GM18508 (cell line): Measurements from ENCODE around the gene PAN3.

ENCODE experiments used
- ATAC-seq: cut with Tn5 transposase; IDR thresholded peaks from one replicate; pipeline ENCODE4 v1.9.1; 2021; ENCODE audit warnings: moderate number of reproducible peaks; ENCODE audit not compliant: insufficient read depth, unreplicated experiment

The PAN3 gene

DNA sequence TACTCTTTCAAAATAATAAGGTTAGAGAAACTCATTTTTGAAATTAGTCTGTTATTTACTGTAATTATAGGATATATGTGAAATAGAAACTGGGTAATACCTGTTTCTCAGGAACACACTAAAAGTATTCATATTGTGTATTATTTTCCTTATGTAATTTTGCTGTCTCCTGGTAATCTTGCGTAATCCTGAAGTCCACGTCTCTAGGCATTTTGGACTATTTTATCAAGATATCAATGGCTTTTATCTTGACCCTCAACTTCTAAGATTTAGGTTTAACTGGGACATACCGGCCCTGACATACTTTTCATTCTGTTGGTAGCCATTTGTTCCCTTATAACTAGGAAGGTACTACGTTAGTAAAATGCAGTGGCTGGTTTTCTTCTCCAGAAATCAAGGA lies 80.3 kb downstream of the PAN3 start:
- ATAC-seq = no peak

DNA sequence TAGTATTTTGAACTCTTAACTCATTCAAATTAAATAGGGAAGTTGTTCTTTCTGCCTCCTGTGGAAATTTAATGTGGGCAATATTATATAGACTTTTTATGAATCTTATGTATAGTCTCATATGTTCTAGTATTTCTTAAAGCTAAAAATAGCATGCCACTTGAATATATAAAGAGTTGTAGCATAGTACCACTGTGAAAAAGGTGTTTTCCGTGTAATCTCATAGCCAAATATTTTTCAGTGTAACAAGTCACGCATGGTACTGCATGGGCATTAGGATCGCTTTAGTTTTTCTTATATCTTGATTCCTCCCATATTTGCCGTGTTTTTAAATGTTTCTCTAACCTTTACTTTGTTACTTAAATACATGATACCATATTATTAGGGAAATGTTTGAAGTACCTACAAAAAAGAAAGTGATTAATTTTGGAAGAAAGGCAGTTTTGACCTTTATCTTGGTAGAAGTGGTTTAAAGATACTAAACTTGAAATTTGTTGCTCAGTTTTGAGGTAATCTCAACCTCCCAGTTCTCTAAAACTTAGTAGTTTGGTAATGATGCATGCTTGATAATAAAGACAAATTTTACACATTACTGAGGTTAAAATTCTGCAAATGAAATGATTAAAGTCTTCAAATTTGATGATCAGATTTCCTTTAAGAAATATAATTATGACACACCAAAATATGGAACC lies 81.2 kb downstream of the PAN3 start:
- ATAC-seq = no peak

DNA sequence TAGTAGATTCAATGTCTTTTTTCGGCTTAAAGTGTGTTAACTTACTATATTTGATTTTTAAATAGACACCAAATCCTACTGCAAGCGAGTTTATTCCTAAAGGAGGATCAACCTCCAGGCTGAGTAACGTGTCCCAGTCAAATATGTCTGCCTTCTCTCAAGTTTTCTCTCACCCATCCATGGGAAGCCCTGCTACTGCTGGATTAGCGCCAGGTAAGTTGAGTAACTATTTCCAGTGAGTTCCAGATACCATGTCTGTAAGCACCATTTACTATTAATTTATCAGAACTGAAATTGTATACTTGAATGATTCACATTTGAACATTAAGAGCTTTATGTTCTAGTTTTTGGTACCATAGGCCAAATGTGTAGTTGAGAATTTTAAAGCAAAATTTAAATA lies 81.8 kb downstream of the PAN3 start:
- ATAC-seq = no peak

DNA sequence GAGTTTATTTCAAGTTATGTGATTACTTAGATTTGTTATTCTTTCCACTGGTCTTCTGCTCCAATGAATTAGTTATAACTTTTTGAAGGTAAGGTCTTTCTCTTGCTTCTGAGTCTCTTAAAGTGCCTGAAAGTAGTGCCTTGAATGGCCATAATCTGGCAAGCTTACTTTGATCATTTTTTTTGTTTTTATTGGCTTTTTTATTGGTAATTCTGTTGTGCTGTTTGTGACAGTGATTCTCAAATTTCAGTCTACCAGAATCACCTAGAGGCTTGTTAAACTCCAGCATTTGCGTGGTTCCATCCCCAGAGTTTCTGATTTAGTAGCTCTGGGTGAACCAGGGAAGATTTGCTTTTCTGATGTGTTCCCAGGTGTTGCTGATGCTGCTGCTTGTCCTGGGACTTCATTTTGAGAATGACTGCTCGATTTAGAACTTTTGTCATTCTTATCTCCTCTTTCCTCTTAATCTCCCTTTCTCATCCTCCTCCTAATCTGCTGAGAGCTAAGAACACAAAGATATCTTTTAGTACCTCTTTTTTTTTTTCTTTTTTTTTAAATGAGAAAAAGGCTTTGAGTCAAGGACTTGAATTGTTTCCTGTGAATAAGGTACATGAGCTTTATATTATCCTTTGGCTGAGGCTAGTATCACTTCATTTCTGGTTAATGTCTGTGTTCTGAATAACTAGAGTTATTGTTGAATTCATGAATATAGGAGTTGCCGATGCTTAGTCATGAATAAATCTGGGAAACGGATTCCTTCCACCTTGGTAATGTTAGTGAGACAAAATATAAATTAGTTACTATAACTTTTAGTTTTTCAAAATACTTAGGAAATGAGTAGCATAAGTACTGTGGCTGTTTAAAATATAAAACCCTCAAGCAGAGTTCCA lies 91.4 kb downstream of the PAN3 start:
- no peak for ATAC-seq

DNA sequence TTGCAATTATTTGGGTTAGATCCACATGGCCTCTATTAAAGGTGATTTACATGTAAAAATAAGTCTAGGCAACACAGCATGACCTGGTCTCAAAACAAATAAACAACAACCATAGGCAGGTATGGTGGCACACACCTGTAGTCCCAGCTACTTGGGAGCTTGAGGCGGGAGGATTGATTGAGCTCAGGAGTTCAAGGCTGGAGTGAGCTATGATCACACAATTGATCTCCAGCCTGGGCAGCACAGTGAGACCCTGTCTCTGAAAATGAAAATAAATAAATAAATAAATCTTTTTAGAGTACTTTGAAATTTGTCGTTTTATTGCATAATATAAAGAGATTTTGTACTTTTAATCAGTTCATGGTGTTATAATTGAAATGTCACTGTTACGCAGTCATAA lies 93.3 kb downstream of the PAN3 start:
- ATAC-seq = no peak

DNA sequence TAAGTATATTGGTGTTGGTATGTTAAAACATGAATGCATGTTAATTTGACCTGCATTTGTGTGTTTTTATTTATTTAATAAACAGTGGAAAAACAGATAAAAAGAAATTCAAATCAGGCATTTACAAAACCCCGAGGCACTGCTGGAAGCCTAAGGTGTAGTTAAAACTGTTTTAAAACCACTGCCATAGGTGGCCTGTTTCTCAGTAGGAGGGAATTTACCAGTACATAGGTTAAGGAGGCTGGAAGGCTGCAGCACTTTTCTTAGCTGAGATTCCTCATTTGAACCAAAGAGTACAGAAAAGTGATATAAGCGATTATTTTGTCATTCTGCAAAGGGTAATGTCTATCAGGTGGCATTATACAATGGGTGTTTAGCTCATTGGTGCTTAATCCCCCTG lies 99.6 kb downstream of the PAN3 start:
- ATAC-seq = no peak

DNA sequence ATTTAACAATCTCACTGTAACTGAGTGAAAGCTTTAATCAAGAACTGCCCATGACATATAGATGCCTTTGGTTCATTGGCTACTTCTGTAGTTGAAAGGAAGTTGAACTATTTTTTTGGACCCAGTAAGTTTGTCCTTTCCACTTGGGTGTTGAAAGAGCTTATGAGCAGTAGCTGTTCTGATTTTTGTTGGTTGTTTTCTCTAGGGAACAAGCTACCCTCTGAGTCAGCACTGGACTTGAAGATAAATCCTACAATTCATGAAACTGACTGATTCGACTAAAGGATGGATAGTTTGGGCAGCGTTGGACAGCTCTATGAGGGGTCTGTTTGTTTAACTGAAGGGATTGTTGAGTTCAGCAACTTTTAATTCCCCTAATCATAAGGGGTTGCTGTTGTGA lies 101.0 kb downstream of the PAN3 start:
- ATAC-seq = no peak

DNA sequence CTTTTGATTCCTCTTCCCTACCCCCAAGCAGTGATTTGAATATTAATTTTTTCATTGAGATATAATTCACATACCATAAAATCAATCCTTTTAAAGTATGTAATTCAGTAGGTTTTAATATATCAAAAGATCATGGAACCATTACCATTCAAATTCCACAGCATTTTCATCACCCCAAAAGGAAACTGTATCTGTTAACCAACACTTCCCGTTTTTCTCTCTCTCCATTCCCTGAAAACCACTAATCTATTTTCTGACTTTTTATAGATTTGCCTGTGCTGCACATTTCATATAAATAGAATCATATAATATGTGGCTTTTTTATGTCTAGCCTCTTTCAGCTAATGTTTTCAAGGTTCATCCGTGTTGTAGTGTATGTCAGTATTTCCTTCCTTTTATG lies 107.1 kb downstream of the PAN3 start:
- ATAC-seq = no peak

DNA sequence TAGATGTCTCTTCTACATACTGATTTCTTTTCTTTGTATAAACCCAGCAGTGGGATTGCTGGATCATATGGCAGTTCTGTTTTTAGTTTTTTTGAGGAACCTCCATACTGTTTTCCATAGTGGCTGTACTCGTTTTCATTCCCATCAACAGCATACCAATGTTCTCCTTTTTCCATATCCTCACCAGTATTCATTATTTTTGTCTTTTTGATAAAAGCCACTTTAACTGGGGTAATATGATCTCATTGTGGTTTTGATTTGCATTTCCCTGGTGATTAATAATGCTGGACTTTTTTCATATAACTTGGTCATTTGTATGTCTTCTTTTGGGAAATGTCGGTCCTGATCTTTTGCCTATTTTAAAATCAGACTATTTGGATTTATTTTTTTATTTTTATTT lies 108.5 kb downstream of the PAN3 start:
- ATAC-seq = no peak

DNA sequence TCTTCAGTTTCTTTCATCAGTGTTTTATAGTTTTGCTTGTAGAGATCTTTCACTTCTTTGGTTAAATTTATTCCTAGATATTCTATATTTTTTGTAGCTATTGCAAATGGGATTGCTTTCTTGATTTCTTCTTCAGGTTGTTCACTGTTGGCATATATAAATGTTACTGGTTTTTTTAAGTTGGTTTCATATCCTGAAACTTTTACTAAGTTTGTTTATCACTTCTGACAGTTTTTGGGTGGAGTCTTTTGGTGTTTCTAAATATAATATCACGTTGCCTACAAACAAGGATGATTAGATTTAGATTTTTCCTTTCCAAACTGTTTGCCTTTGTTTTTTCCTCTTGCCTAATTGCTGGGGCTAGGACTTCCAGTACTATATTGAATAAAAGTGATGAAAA lies 109.7 kb downstream of the PAN3 start:
- ATAC-seq = no peak

DNA sequence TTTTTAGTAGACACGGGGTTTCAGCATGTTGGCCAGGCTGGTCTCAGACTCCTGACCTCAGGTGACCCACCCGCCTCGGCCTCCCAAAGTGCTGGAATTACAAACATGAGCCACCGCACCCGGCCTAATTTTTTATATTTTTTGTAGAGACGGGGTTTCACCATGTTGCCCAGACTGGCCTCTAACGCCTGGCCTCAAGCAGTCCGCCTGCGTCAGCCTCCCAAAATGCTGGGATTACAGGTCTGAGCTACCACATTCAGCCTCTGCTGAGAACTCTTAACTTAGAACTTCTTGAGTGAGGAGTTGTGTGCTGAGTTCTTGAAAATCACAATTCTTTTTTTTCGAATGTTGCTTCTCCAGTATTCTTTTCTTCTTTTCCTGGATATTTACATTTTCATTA lies 112.2 kb downstream of the PAN3 start:
- no peak for ATAC-seq

DNA sequence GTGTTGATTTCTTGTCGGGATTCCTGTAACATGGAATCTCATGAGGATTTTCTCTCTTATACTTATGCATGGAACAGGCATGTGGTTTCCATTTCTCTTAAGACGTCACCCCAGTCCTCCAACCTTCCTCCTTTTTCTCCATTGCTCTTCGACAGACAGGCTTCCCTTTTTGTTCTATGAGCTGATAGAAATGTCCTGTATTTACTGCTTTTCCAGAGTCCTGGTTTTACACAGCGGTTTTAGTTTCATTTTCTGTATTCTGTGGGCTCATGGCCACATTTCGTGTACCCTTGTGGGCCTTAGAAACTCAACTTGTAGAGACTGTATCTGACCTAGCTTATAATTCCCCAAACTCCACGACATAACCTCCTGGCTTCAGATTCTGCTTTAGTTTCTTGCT lies 113.1 kb downstream of the PAN3 start:
- no peak for ATAC-seq

DNA sequence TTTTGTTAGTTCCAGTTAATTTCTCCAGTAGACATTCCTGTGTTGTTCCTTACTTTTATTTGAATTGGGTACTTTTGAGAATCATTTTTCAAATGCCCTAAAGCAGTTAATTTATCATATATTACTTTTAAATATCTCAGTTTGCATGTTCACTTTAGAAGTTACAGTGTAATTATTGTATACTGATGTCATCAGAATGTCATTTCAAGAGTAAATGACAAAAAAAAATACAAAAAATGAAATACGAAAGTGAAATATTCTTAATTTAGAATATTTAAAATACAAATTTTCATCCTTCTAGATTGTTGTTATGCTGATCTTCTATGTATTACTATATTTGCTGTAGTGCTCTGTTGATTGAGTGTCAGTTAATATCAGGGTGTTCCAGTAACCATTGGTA lies 114.2 kb downstream of the PAN3 start:
- no peak for ATAC-seq

DNA sequence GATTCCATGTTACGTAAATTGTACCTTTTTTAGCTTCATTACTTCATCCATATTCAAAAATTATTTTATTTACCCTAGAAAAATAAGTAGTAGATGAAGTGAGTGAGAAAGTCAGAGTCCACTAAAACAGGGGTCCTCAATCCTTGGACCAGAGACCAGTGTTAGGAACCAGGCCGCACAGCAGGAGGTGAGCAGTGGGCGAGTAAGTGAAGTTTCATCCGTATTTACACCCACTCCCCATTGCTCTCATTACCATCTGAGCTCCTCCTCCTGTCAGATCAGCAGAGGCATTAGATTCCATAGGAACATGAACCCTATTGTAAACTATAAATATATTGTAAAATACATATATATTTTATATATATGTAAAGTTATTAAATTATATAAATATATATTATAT lies 119.0 kb downstream of the PAN3 start:
- no peak for ATAC-seq

DNA sequence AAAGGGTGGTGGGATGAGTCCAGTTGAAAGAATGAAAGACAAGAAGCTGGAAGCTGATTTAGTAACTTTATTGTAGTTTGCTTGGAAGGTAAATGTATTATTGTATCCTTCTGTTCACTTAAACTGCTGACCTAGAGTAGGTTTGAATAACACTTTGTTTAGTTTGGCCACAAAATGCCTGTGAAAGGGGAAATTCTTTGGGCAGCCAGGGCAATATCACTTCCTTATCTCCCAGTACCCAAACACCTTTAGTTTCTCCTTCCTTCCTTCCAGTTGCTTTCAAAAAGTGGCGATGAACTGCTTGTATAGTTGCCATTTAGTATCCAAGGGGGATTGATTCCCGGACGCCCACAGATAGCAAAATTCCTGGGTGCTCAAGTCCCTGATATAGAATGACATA lies 120.1 kb downstream of the PAN3 start:
- no peak for ATAC-seq

DNA sequence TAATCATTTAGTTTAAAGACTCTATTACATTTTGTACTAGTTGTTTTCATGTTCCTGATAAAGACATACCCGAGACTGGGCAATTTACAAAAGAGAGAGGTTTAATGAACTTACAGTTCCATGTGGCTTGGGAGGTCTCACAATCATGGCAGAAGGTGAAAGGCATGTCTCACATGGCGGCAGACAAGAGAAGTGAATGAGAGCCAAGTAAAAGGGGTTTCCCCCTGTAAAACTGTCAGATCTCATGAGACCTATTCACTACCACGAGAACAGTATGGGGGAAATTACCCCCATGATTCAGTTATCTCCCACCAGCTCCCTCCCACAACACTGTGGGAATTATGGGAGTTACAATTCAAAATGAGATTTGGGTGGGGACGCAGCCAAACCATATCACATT lies 129.2 kb downstream of the PAN3 start:
- ATAC-seq = no peak

DNA sequence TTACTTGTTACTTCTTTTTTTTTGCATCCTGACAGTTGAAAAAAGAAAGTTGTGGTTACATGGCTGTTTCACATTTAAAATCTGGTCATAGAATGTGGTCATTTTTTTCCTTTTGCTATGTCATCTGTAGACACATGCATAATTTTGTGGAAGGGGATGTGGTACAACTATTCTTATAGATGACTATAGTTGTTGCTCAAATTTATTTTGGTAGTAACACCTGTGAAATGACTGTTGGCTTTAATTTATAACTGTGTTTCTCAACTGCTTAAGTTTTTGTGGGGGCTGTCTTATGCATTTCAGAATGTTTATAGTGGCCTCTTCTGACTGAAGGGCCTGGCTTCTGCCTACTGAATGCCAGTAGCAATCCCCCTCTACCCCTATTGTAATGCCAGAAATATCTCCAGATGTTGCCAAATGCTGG lies 130.5 kb downstream of the PAN3 start:
- peak; percentile 96 for ATAC-seq

DNA sequence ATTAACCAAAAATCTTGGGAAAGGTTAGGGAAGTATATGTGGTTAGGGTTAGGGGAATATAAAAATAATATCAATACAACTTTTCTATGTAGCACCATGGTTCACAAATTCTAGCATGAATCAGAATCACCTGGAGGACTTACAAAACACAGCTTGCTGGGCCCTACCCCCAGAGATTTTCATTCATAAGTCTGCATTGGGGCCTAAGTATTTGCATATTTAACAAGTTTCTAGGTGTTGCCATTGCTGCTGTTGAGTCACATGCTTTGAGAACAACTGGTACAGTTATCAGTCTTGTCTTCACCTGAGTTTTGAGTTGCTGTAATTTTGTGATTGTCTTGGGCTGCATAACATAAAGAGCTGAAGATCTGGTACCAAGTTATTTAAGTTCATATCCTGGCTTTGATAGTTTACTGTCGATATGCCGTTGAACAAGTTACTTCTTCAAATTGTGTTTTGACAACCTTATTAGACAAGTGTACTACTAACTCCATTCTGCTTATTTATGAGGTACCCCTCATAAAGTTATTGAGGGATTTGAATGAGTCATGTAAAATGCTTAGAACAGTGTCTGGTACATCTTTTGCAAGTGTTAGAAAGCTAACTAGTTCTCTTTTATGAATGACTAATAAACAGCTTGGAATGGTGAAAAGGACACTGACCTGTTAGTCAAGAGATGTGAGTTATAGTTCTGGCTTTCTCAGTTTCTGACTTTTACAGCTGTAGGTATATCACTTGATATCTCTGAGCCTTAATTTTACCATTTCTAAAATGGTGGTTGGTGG lies 132.9 kb downstream of the PAN3 start:
- ATAC-seq = no peak

DNA sequence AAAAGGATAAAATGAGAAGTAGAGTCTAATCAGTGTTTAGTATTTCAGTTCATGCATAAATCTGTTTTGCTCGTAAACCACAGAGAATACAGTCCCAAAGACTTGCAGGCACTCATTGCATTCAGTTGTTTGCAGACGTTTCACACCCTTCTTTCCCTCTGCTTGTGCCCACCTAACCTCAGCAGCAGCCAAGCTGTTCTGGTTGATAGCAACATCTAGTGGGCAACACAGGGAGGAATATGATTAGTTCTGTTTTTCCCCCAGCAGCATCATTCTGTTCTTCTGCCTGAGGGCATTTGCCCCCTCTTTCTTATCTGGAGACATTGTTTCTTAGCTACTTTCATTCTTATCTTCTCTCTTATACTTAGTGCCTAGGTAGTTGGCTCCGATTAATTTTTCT lies 135.6 kb downstream of the PAN3 start:
- ATAC-seq = no peak

DNA sequence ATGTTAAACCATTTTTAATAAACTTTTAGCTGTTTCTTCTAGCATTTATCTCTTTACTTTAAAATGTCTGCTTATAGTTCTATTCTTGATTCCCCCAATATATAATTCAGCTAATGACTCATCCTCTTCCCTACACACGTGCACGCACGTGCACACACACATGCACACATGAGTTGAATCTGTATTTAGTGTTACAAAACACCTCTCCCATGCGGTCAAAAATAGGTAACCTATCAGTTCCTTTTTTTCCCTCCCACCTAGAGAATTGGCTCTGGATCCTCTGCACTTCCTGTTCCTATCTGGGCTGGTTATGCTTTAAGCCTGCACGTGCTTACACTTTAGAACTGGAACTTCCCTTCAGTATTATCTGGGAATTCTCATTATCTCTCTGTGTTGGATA lies 144.1 kb downstream of the PAN3 start:
- ATAC-seq = peak; percentile 41

DNA sequence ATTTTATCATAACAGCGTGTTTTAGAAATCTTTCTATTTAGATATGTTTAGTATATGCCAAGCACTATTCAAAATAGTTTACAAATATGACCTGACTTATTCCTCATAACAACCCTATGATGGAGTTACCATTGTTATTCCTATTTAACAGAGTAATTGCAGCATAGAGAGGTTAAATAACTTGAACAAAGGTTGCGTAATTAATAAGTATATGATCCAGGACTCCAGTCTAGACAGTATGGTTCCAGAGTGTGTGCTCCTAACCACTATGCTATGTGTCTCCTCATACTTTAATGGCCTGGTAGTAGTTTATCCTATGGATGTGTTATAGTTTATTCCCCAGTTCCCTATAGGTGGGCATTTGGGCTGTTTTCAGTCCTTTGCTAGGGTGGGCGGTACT lies 145.3 kb downstream of the PAN3 start:
- ATAC-seq = no peak
